Suppressor macrophage treated with lipopolysaccharide for 1 hour (primary cell): ENCODE data around the gene PLS3.

ENCODE experiments used
- DNase-seq, 3 donors: peaks; one replicate each; pipeline ENCODE4 v3.0.0-alpha.2; 2020 to 2022

PLS3 gene

GRCh38 chrX:115571712-115572111, 10.7 kb downstream of the PLS3 start:
- no peak for DNase-seq

DNA sequence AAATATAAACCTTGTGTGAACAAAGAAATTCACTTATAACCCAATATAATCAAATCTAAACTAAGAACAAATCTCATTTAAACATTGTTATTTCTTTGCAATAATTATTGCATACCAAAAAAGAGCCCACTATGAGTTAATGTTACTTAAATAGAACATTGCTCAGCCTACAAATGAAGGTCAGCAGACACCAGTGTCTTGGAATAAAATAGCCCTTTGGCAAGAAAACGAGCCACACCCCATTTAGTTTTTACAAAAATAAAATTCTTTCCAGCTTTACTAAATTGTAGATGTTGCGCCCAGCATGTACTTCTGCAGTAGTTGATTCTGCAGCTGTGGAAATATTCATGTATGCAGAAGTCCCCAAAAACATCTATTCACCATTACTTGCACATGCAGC, 12.2 kb downstream of the PLS3 start:
- no peak for DNase-seq

- no peak for DNase-seq
These were observed 15.7 kb downstream of the PLS3 start for GRCh38 chrX:115576676-115577075.

DNA sequence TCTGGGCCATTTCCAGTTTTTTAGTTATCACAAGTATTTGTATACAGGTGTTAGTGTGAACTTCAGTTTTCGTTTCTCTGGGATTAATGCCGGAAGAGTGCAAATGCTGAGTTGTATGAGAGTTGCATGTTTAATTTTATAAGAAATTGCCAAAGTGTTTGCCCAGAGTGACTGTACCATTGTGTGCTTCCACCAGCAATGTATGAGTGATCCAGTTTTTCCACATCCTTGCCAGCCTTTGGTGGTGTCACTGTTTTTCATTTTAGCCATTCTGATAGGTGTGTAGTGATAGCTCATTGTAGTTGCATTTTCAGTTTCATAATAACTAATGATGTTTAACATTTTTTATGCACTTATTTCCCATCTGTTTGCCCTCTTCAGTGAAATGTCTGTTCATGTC, 18.4 kb downstream of the PLS3 start:
- no peak for DNase-seq

GRCh38 chrX:115579786-115580294, 18.9 kb downstream of the PLS3 start:
- DNase-seq: no peak

- DNase-seq: no peak
These were observed 21.0 kb downstream of the PLS3 start for GRCh38 chrX:115581759-115582615.

GRCh38 chrX:115582616-115583495, 21.9 kb downstream of the PLS3 start:
- no peak for DNase-seq

DNA sequence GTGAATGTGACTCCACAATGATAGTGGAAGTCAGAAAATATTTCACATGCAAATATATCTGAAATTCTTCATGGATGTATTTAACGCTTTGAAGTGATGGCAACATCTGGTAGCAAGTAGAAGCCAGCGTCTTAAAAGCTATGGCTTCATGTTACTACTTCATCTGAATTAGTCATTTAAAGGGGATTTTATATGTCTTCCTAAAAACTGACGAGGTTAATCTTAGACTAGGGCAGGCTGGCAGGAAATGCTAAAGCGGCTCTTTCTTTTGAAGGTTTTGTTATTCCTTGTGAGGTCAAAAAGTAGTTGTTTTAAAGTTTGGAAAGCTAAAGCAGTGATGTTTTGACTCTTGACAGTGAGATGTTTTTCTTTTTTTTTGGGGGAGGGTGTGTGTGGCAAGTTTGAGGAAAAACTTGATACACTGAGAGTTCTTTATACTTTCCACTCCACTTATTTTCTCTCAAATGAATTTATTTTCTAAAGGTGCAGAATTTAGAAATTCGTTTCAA, 22.6 kb downstream of the PLS3 start:
- DNase-seq: peak in 1 of 3 donors; percentile 41

GRCh38 chrX:115584696-115585095, 23.7 kb downstream of the PLS3 start:
- DNase-seq: peak; percentile 49 to 79 (median 61)

DNA sequence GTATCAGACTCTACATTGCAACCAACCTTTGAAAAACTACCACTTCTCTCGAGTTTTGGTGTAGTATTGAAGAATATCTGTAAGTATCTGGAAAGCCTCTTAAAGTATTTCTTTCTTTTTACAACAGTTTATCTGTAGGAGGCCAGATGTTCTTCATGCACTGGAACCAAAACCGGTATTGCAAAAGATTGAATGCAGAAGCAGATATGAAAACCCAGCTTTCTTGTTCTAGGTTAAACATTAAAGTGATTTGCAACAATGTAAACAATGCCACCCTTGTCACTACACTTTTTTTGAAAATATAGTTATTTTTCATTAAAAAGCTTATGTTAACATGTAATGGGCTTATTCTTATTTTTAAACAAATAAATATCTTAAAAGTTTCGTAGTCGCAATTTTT, 27.2 kb downstream of the PLS3 start:
- DNase-seq: no peak

GRCh38 chrX:115589419-115589818, 28.4 kb downstream of the PLS3 start:
- DNase-seq: no peak

DNA sequence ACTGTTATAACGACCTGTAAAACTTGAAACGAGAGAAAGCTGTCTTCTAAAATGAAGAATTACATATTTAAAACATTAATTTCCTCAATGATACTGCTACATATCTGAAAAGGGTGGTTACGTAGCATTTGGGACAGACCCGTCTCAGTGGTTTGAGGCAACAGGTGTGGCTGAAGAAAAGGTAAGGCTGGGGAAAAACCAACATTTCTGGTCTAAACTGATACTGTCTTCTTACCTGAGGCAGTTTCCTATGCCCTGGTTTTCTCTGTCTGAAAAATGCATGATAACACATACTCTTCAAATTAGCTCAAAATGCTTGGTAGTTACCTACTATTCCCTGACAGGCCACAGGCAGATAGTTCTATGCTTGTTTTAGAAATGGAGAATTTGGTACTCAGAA, 30.4 kb downstream of the PLS3 start:
- DNase-seq: no peak

DNA sequence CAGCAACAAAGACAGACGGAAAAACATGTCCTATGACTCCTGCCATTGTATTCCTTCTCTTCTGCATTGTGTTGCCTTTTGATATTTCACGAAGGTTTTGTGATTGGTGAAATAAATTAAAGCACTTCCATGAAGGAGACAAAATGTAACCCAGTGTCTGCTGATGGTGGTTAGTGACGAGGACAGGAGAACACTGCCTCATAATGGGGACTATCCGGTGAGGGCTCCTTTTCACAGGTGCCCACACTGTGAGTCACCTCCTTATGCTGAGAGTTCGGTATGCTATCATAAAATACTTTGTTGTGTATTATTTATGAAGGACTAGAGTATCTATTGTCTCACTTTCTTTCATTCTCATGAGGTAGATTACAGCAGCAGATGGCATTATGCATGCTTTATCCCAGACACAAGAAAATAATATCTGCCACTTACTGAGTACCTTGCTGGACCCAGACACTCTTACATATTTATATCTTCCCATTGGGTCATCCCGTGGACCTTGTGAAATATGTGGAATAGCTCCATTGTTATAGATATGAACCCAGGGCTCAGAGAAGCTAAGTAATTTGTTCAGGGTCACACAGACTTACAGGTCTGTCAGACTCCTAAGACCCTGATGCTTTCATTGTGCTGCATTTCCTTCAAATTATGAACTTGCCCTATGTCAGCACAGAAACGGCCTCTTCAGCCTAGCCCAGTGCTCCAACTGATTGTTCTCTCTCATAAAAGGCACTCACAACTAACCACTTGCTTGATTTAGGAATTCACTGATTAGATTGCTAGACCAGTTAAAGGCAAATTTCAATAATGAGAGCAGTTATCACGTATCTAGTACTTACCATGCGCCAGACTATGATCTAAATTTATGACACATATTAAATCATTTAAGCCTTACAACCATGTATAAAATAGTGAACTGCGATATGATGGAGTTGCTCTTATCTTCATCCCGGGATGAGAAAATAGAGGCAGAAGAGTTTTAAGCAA, 31.2 kb downstream of the PLS3 start:
- DNase-seq: no peak

DNA sequence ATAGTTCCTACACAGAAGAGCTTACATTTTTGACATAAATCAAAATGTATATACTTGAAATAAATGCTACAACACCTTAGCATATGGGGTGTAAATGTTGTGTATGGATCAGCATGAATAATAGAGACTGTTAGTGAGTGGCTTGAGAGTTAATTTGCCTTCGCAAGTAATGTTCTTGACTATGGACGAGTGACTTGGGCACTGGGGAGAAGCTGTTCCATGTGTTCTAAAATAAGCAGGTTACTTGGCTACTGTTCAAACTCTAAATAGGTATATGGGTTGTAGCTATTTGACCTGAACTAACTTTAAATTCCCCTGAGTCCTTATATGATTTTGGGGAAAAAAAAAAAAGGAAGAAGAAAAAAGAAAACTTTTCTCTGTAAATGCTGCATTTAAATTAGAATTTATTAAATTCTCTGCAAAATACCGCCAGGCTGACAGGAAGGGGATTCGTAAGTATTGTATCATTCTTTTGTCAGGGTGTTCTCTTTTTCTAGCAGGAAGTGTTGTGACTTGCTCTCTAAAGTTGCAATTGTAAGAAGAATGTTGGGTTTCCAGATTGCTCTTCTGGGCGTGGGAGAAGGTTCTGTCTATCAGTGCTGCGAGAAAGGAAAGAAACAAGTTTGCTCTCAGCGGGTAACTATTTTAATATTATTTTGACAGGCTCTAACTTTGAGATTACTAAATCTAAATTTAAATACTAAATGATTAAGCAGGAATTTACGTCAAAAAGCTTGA, 32.2 kb downstream of the PLS3 start:
- DNase-seq: peak; percentile 9 to 52 (median 36)

GRCh38 chrX:115595049-115595448, 34.1 kb downstream of the PLS3 start:
- no peak for DNase-seq

GRCh38 chrX:115598556-115598955, 37.6 kb downstream of the PLS3 start:
- no peak for DNase-seq

DNA sequence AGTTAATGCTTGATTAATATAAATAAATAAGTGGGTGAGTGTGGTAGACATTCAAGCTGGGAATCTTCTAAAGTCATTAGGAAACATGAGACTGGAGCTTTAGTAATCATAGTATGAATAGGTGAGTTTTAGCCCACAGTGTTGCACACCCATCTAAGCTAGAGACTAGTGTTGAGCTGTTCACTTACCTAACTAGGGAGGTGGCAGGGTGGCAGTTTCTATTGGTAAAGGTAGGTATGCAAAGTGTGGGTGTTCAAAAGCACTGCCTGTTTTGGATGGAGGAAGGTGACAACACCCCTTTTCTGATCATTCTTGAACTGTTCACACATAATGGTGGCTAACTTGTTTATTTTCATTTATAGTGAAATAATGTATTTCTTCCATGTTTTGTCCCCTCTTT, 41.3 kb downstream of the PLS3 start:
- DNase-seq: no peak

DNA sequence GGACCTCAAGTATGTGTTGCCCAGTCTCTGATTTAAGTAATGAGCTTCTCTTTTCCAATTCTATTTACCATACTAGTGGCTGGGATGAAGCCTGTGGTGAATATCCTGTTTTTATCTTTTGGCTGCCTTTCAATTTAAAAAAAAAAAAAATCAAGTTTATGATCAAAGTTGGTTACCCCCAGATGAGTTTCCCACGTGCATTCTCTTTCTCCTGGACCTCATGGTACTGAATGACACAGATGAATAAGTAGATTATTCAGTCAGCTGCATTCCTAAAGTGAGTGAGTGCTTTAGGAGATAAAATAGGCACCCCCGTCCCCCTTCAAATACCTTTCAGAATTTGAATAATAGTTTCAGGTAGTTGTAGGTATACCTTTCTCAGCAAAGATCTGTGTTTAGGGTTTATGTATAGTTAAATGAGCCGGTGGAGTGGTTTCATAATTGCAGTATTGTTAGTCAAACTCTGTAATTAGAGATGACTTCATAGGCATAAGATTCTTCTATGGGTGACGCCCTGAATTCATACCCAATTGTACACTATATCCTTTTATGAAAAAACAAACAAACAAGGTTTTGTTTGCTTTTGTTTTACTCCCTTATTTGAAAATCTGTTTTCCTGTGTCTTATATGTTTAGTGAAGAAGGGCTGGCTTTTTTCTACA, 41.9 kb downstream of the PLS3 start:
- no peak for DNase-seq

GRCh38 chrX:115603534-115604074, 42.6 kb downstream of the PLS3 start:
- no peak for DNase-seq

DNA sequence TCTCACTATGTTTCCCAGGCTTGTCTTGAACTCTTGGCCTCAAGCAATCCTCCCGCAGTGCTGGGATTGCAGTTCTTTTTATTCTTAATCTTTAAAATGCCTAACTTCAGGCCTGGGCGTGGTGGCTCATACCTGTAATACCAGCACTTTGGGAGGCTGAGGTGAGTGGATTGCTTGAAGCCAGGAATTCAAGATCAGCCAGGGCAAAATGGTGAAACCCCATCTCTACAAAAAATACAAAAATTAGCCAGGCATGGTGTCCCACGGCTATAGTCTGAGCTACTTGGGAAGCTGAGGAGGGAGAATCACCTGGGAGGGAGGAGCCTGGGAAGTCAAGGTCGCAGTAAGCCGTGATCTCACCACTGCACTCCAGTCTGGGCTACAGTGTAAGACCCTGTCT, 45.9 kb downstream of the PLS3 start:
- no peak for DNase-seq

- DNase-seq: no peak
These were observed 48.6 kb downstream of the PLS3 start for GRCh38 chrX:115609621-115610020.
